CD4-positive, alpha-beta T cell (primary cell): ENCODE data around the gene CGNL1. TPM values are rescaled to one million over a fixed set of nuclear protein-coding genes. Genes with fewer than 3 reads are reported as not detected.

ENCODE experiments used
- ATAC-seq: fragments of 200-7000 bp; cut with Tn5 transposase; one replicate; pipeline ENCODE4 v1.10.0; 2022; ENCODE audit warnings: mild to moderate bottlenecking; ENCODE audit not compliant: poor library complexity
- CTCF ChIA-PET: fragments of 350-600 bp; sonication (Branson Sonifier 250); formaldehyde crosslinking; loops from one replicate; lab custom pipeline; 2021; ENCODE audit warnings: antibody characterized with exemption, inconsistent platforms; lab: Charles Lee
- POLR2A ChIA-PET: fragments of 350-600 bp; sonication (Branson Sonifier 250); formaldehyde crosslinking; loops from one replicate; lab custom pipeline; 2021; ENCODE audit warnings: antibody characterized with exemption, inconsistent platforms; lab: Charles Lee
- DNase-seq, 14 experiments: peaks; one replicate each; pipeline ENCODE4 v3.0.0-alpha.2; 2013 to 2020; ENCODE audit warnings: mixed read lengths in 2 of 14
- H3K27ac ChIP-seq, 2 donors: one replicate each; pipeline versions ENCODE4 v1.5.1 to v1.7.0; 2013; ENCODE audit warnings: low read length in 2 of 2, low read depth in 1 of 2, mild to moderate bottlenecking in 1 of 2
- H3K27me3 ChIP-seq, 2 experiments: 1 replicate in 1 of 2; 2 replicates in 1 of 2; pipeline versions ENCODE4 v1.6.1 to v1.7.0; 2013; ENCODE audit warnings: low read length in 2 of 2, control low read depth in 1 of 2, mild to moderate bottlenecking in 1 of 2, moderate library complexity in 1 of 2; ENCODE audit not compliant: insufficient read depth in 2 of 2, control insufficient read depth in 1 of 2
- H3K36me3 ChIP-seq: one replicate; pipeline ENCODE4 v1.6.1; 2013; ENCODE audit warnings: low read length, control low read depth; ENCODE audit not compliant: insufficient read depth
- H3K4me1 ChIP-seq: one replicate; pipeline ENCODE4 v1.6.1; 2013; ENCODE audit warnings: low read length, control low read depth; ENCODE audit not compliant: insufficient read depth
- H3K4me3 ChIP-seq: one replicate; pipeline ENCODE4 v1.5.1; 2013; ENCODE audit warnings: mild to moderate bottlenecking, low read length, moderate library complexity
- H3K9me3 ChIP-seq, 2 experiments: 1 replicate in 1 of 2; 2 replicates in 1 of 2; pipeline versions ENCODE4 v1.6.1 to v1.7.0; 2013; ENCODE audit warnings: low read length in 2 of 2, mild to moderate bottlenecking in 2 of 2, control low read depth in 1 of 2, moderate library complexity in 1 of 2; ENCODE audit not compliant: control insufficient read depth in 1 of 2, insufficient read depth in 1 of 2
- H3K27ac Mint-ChIP-seq: one replicate; pipeline ENCODE4 v1.8.0; 2020; ENCODE audit warnings: mixed read lengths
- H3K27me3 Mint-ChIP-seq: one replicate; pipeline ENCODE4 v1.8.0; 2021; ENCODE audit warnings: mixed read lengths
- H3K36me3 Mint-ChIP-seq: one replicate; pipeline ENCODE4 v1.8.0; 2021; ENCODE audit warnings: low read depth, mixed read lengths
- H3K4me1 Mint-ChIP-seq: one replicate; pipeline ENCODE4 v1.8.0; 2021; ENCODE audit warnings: low read depth, mixed read lengths
- H3K4me3 Mint-ChIP-seq: one replicate; pipeline ENCODE4 v1.8.0; 2020; ENCODE audit warnings: mild to moderate bottlenecking, mixed read lengths
- H3K9me3 Mint-ChIP-seq: one replicate; pipeline ENCODE4 v1.8.0; 2020; ENCODE audit warnings: mixed read lengths
- CTCF ChIP-seq: fragments of 200-600 bp; IDR thresholded peaks from one replicate; pipeline ENCODE4 v1.8.0; 2022; ENCODE audit warnings: antibody characterized with exemption, mild to moderate bottlenecking
- intact Hi-C, 2 experiments: fragments of 100-400 bp; cut with DNase I in 1 of 2; cut with micrococcal nuclease in 1 of 2; formaldehyde crosslinking; loops; one replicate each; pipeline versions ENCODE4 v1.15.1 to v1.9.0; 2023 to 2025; cut with DNase I, micrococcal nuclease
- total RNA-seq, 174 experiments: library from RNA in 2 of 174; stranded (reverse) in 2 of 174; gene quantifications; one replicate each; pipeline ENCODE4 v1.2.3 and lab custom pipeline; 2021 to 2026

CGNL1 gene
- total RNA-seq, 2 experiments from 2014 or later, result not detected

GRCh38 chr15:57345584-57345983 lies 30.7 kb upstream of the CGNL1 start:
- Mint-ChIP-seq H3K36me3 (no peaks in the 10 kb centered on the region), H3K4me1 (no peaks in the 10 kb centered on the region), H3K27me3 (no peaks in the 10 kb centered on the region), H3K9me3 (no peaks in the 10 kb centered on the region), H3K27ac (no peak overlapping the region), H3K4me3 (no peak overlapping the region)
- H3K36me3 ChIP-seq, result no peaks in the 10 kb centered on the region
- intact Hi-C loops, result no loop called here
- no peaks in the 10 kb centered on the region for H3K4me1 ChIP-seq
- POLR2A ChIA-PET, result no interaction called here
- CTCF ChIA-PET, result no interaction called here
- no peak overlapping the region for H3K27ac ChIP-seq
- ATAC-seq, result no peak
- H3K4me3 ChIP-seq, result no peak overlapping the region
- no peaks in the 10 kb centered on the region for H3K27me3 ChIP-seq
- DNase-seq, result no peak
- peaks cover 0 to 4% of the 10 kb centered on the region in 2 experiments for H3K9me3 ChIP-seq
- TF ChIP-seq CTCF, result no peak

GRCh38 chr15:57348081-57348480 lies 28.2 kb upstream of the CGNL1 start:
- Mint-ChIP-seq H3K27me3 (no peaks in the 10 kb centered on the region), H3K36me3 (no peaks in the 10 kb centered on the region), H3K4me3 (no peak overlapping the region), H3K9me3 (no peaks in the 10 kb centered on the region), H3K4me1 (no peaks in the 10 kb centered on the region), H3K27ac (no peak overlapping the region)
- ChIA-PET CTCF (no interaction called here), POLR2A (no interaction called here)
- no peaks in the 10 kb centered on the region for H3K4me1 ChIP-seq
- H3K27me3 ChIP-seq, result no peaks in the 10 kb centered on the region
- ATAC-seq (no peak), DNase-seq (no peak)
- no peak overlapping the region for H3K4me3 ChIP-seq
- H3K9me3 ChIP-seq, result peaks cover 0 to 4% of the 10 kb centered on the region in 2 experiments
- H3K36me3 ChIP-seq, result no peaks in the 10 kb centered on the region
- no peak overlapping the region for H3K27ac ChIP-seq
- intact Hi-C loops, result no loop called here
- no peak for TF ChIP-seq CTCF

GRCh38 chr15:57352535-57353316 lies 23.6 kb upstream of the CGNL1 start:
- intact Hi-C loops, result no loop called here
- ChIA-PET POLR2A (no interaction called here), CTCF (no interaction called here)
- Mint-ChIP-seq H3K4me1 (no peaks in the 10 kb centered on the region), H3K4me3 (no peak overlapping the region), H3K27ac (no peak overlapping the region), H3K9me3 (no peaks in the 10 kb centered on the region), H3K36me3 (no peaks in the 10 kb centered on the region), H3K27me3 (peaks cover 6% of the 10 kb centered on the region)
- no peak for TF ChIP-seq CTCF
- Histone ChIP-seq H3K27me3 (peaks cover 0 to 2% of the 10 kb centered on the region in 2 experiments), H3K36me3 (no peaks in the 10 kb centered on the region), H3K4me1 (no peaks in the 10 kb centered on the region), H3K27ac (no peak overlapping the region), H3K4me3 (no peak overlapping the region), H3K9me3 (no peaks in the 10 kb centered on the region)
- DNase-seq (no peak), ATAC-seq (no peak)
